HEK293T (cell line): ENCODE results near the gene MACO1.
"Not testable (repeated sequence)": the region's sequence is repeated elsewhere in the genome, so short reads cannot be mapped to it uniquely, and the experiment has no call there.

Experiments
- CTCF ChIA-PET: fragments of 350-600 bp; formaldehyde crosslinking; extraction: SDS; loops from one replicate; lab custom pipeline; 2021; ENCODE audit warnings: antibody characterized with exemption, inconsistent platforms; lab: Yijun Ruan, JAX
- POLR2A ChIA-PET: fragments of 350-600 bp; formaldehyde crosslinking; extraction: SDS; loops from one replicate; lab custom pipeline; 2020; ENCODE audit warnings: antibody characterized with exemption, inconsistent platforms; lab: Yijun Ruan, JAX
- DNase-seq: peaks from one replicate; pipeline ENCODE4 v3.0.0; 2012; ENCODE audit warnings: mixed read lengths; ENCODE audit errors: extremely low spot score
- ARNT ChIP-seq: fragments of 450-650 bp; IDR thresholded peaks from 2 replicates; pipeline ENCODE4 v1.6.1; 2017; ENCODE audit warnings: mild to moderate bottlenecking
- ELF4 ChIP-seq: fragments of 450-650 bp; IDR thresholded peaks from 2 replicates; pipeline ENCODE4 v1.6.1; 2017; ENCODE audit warnings: antibody characterized with exemption
- FOXA1 ChIP-seq: fragments of 450-650 bp; IDR thresholded peaks from 2 replicates; pipeline ENCODE4 v1.6.1; 2016; ENCODE audit warnings: mild to moderate bottlenecking
- HDGF ChIP-seq: fragments of 450-650 bp; IDR thresholded peaks from 2 replicates; pipeline ENCODE4 v1.6.1; 2017; ENCODE audit warnings: antibody characterized with exemption, borderline replicate concordance
- L3MBTL2 ChIP-seq: fragments of 450-650 bp; conservative IDR thresholded peaks from 2 replicates; pipeline ENCODE4 v1.6.1; 2016; ENCODE audit warnings: mild to moderate bottlenecking
- NFRKB ChIP-seq: fragments of 450-650 bp; IDR thresholded peaks from 2 replicates; pipeline ENCODE4 v1.6.1; 2016; ENCODE audit warnings: mild to moderate bottlenecking, moderate library complexity
- SP1 ChIP-seq: fragments of 450-650 bp; IDR thresholded peaks from 2 replicates; pipeline ENCODE4 v1.6.1; 2017
- SUZ12 ChIP-seq: fragments of 450-650 bp; IDR thresholded peaks from 2 replicates; pipeline ENCODE4 v1.6.1; 2016; ENCODE audit warnings: mild to moderate bottlenecking
- TARDBP ChIP-seq: fragments of 450-650 bp; IDR thresholded peaks from 2 replicates; pipeline ENCODE4 v1.6.1; 2016
- TF ChIP-seq, protein P1 (sequence below): fragments of 450-650 bp; IDR thresholded peaks from 2 replicates; pipeline ENCODE4 v1.6.1; 2016

MACO1 gene

DNA sequence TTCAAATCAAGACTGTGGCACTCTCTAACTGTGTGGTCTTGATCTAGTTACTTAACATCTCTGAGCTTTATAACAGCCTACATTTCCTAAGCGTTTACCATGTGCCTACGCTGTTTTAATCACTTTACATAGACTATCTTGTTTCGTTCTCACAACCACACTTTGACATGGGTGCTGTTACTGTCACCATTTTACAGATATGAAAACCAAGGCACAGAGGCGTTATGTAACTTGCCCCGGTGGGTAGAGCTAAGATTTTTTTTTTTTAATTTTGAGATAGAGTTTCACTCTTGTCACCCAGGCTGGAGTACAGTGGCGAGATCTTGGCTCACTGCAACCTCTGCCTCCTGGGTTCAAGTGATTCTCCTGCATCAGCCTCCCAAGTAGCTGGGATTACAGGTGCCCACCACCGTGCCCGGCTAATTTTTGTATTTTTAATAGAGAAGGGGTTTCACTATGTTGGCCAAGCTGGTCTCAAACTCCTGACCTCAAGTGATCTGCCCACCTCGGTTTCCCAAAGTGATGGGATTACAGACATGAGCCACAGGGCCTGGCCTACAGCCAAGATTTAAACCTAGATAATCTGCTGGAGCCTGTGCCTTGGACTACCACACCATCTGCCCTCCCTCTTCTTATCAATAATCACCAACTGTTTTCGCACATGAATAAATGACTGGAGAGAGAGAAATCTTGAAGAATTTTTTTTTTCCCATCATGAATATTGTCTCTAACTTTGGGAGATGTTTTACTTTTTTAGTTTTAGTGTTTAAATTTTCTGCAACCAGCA is 20.9 kb upstream of the MACO1 start:
- POLR2A ChIA-PET, CTCF ChIA-PET, DNase-seq: not testable (repeated sequence)

DNA sequence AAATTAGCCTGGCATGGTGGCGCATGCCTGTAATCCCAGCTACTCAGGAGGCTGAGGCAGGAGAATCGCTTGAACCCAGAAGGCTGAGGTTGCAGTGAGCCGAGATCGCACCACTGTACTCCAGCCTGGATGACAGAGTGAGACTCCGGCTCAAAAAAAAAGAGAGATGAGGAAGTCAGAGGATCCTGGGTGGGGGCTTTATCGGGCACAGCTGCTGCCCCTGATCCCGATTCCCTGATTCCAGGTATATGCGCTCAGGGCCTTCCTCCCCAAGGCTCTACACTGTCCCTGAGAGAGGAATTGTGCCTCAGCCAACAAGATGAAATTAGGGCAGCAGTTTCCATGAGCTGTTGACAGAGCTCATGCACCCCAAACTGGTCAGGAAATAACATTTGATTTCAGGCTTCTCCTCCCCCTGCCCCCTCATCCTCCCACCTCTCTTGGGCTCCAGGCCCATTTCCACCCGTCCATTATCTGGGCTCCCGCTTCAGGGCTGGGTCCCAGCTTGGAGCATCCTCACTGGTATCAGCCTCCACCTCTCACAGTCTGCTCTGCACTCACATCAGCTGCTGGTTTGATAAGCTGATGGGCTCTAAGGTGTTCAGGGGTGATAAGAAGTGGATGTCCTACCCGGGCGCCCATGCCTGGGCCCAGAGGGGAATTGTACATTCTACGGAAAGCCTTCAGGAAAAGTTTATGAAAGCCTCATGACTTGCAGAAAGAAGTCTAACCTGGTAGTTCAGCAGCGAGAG is 17.6 kb upstream of the MACO1 start:
- POLR2A ChIA-PET, CTCF ChIA-PET, DNase-seq: not testable (repeated sequence)

DNA sequence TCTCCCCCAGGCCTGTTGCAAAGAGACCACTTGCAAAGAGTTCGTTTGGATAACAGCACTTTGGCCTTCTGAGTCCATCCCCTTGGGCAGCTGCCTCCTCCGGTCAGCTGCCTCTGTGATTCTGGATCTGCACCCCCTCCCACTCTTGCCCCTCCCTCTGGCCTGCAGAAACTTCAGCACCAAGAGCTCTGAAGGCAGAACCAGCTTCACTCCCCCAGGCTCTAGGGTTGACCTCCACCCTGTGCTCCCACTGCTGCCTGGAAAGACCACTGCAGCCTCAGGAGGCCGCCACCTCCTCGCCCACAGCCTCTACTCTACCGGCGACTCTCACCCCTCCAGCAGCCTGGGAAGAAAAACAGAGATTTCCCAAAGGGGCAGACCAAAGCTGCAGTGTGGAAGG is 16.5 kb upstream of the MACO1 start:
- DNase-seq, POLR2A ChIA-PET, CTCF ChIA-PET: not testable (repeated sequence)

DNA sequence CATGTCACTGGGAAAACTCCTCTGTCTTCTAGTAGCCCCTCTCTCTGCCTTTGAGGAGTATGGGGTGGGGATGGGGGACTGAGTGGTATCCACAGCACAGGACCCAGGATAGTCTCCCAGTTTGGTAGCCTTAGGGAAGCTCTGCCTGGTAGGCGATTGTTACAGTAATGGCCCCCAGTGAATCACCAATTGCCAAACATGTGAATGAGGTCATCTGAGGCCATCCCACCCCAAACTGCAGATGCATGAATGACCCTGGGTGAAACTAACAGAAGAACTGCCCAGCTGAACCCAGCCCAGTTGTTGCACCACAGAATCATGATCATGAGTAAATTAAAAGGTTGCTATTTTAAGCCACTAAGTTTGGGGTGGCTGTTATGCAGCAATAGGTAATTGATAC is 16.1 kb upstream of the MACO1 start:
- POLR2A ChIA-PET, DNase-seq, CTCF ChIA-PET: not testable (repeated sequence)

DNA sequence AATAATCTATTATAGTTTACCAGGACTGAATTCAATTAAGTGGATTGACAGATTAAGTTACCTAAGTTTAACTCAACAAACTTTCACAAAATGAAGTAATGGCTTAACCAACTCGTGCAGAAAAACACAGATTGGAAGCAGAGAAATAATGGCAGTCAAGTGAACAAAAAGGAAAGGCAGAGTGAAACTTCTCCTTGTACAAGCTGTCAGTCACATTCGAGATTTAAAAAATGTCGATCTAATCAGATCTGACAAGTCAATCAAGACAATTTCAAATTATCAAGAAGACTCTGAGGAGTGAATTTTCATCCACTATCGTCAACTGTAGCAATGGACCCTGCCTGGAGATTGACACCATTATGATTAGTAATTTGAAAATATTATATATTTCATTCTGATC is 13.4 kb upstream of the MACO1 start:
- CTCF ChIA-PET, DNase-seq, POLR2A ChIA-PET: not testable (repeated sequence)

DNA sequence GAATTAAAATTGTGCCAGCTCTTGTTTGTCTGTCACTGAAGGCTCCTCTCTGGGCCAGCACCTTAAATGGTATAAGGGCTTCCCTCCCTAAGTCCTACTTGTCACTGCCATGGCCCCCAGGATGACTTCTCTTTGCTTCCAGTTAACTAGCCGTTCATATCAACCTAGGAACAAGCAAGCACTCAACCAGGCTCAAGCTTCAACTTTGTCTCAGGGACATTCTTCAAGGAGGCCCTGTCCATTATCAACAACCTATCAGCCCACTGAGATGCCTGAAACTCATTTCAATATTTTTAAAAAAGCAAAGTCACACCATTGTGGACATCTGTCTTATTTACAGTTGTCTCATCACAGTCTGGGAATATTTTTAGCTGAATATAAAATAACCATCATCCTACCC is 11.4 kb upstream of the MACO1 start:
- POLR2A ChIA-PET, CTCF ChIA-PET: not testable (repeated sequence)

DNA sequence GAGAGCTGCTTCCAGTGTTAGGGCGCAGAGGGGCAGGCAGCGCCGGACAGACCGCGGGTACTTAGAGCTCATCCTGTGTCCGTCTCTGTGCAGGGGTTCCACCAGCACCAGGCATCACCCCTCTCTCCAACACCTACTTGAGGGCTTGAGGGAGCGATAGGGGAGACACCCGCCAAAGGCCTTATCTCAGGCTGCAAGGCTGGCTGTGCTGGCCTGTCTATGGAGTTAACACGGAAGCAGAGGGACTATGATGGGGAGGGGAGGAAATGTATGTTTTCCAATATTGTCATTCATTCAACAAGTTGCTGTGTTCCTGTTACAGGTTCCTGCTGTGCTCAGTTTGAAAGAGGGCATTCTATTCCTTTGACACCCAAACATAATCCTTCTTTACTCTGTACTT is 10.0 kb upstream of the MACO1 start, which contains the start of gene RHCE:
TSS of gene RHCE (minus strand) at position 111 of the 400 bp plus-strand sequence. CDS start at position 72, 39 bp downstream.
- CTCF ChIA-PET, DNase-seq, POLR2A ChIA-PET: not testable (repeated sequence)

More for the DNA sequence above, 11.4 kb upstream of the MACO1 start:
- not testable (repeated sequence) for DNase-seq

DNA sequence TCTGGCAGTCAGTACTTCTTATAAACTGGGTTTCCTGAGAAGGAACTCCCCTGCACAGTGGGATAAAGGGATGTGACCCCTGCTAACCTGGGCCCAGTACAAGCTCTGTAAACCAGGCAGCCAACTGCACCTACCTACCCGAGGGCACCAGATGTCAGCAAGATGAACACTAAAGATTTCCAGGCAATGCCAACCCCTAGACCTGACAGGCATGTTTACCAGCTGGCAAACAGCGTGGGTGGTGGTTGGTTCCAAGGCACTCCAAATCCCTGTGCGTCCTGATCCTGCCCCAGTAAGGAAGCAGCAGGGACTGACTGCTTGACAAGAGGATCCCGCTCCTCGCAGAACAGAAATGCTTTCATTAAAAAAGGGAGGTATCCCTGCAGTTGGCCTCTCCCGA is 7.5 kb upstream of the MACO1 start:
- CTCF ChIA-PET, POLR2A ChIA-PET, DNase-seq: not testable (repeated sequence)

DNA sequence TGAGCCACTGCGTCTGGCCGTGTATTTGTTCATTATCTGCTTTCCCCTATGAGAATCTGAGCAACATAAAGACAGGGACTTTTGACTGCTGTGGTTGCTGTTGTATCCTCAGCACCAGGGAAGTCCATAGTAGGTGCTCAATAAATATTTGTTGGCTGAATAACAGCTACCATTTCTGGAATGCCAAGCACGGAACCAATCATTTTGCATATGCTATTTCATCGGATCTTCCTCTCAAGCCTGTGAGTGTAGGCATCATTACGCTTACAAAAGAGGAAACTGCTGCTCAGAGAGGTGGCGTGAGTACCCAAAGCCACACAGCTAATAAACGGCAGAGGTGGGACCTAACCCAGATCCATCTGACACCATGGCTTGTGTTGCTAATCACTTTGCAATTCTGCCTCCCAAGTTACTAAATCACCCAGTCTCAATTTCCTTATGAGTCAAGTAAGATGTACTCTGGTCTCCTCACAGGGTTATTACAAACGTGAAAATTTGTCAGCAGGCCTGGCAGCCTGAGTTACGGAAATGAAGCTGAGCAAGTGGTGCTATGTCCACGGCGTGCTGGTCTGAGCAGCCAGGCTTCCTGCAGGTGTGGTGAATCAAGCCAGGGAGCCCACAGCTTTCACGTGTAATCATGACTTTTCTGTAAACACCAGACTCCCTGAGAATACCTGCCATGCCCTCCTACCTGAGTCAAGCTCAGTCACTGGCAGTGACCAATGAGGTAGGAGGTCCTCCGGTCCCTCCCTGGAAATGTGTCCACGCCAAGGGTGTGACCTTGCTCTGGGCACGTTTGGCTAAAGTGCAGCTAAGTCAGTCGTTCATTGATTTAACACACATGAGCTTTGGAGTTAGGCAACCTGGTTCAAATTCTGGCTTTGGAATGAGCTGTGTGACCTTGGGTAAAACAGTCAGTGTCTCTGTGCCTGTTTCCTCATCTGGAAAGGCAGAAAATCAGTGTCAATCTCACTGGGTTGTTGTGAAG is 5.3 kb upstream of the MACO1 start:
- CTCF ChIA-PET, result no interaction called here
- no peak for DNase-seq
- TF ChIP-seq TARDBP (no peak), L3MBTL2 (no peak), NFRKB (no peak), HDGF (no peak), ELF4 (no peak)
- TF ChIP-seq, protein P1, sequence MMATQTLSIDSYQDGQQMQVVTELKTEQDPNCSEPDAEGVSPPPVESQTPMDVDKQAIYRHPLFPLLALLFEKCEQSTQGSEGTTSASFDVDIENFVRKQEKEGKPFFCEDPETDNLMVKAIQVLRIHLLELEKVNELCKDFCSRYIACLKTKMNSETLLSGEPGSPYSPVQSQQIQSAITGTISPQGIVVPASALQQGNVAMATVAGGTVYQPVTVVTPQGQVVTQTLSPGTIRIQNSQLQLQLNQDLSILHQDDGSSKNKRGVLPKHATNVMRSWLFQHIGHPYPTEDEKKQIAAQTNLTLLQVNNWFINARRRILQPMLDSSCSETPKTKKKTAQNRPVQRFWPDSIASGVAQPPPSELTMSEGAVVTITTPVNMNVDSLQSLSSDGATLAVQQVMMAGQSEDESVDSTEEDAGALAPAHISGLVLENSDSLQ, result no peak
- POLR2A ChIA-PET, result no interaction called here

DNA sequence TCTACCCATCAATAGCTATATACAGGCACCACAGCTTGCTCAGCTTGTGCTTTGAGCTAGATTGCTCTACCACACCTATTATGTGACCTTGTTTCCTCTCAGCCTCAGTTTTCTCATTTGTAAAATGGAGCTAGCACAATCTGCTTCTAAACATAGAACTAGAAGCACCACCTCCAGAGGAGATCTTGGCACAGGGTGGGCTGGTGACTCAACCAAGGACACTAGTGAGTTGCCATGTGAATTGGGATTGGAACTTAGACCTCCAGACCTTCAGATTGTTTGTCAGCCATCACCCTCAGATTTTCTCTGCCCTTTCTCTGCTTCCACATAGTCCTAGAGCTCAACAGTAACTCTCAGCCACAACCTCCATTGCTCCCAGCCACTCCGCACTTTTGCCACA is 3.0 kb upstream of the MACO1 start:
- CTCF ChIA-PET, result no interaction called here
- no peak for TF ChIP-seq ARNT
- TF ChIP-seq L3MBTL2, result no peak
- no peak for TF ChIP-seq TARDBP
- no peak for TF ChIP-seq SP1
- no peak for TF ChIP-seq HDGF
- no peak for TF ChIP-seq SUZ12
- TF ChIP-seq FOXA1, result no peak
- POLR2A ChIA-PET, result no interaction called here
- no peak for DNase-seq
